ENCODE results near the gene CC2D1A. TPM values are rescaled to one million over a fixed set of nuclear protein-coding genes. Genes with fewer than 3 reads are reported as not detected.

CC2D1A gene
- total RNA-seq, 2 experiments from 2014 or later: 34.0 to 35.1 TPM

GRCh38 chr19:13868663-13869062, 37.3 kb upstream of the CC2D1A start:
- Mint-ChIP-seq H3K36me3 (no peaks in the 10 kb centered on the region), H3K4me3 (no peak overlapping the region), H3K4me1 (peaks cover 16% of the 10 kb centered on the region), H3K9me3 (ENCODE audit: low read depth) (no peaks in the 10 kb centered on the region), H3K27me3 (peaks cover 26% of the 10 kb centered on the region), H3K27ac (no peak overlapping the region)
- no peak for DNase-seq
- ATAC-seq: no peak
- CTCF ChIA-PET: interaction anchor here (1.0 to 1.4 kb wide), 4 partner anchors 11 to 205 kb away, joined by 3 to 5 read pairs (median 3); no protein-coding TSS in a partner anchor

GRCh38 chr19:13869281-13869680, 36.7 kb upstream of the CC2D1A start:
- Mint-ChIP-seq H3K4me3 (no peak overlapping the region), H3K27me3 (peaks cover 19% of the 10 kb centered on the region), H3K36me3 (no peaks in the 10 kb centered on the region), H3K9me3 (ENCODE audit: low read depth) (no peaks in the 10 kb centered on the region), H3K27ac (no peak overlapping the region), H3K4me1 (peaks cover 14% of the 10 kb centered on the region)
- ATAC-seq (no peak), DNase-seq (no peak)
- CTCF ChIA-PET: interaction anchor here (1.0 to 1.4 kb wide), 3 partner anchors 10 to 205 kb away, joined by 3 read pairs; no protein-coding TSS in a partner anchor

DNA sequence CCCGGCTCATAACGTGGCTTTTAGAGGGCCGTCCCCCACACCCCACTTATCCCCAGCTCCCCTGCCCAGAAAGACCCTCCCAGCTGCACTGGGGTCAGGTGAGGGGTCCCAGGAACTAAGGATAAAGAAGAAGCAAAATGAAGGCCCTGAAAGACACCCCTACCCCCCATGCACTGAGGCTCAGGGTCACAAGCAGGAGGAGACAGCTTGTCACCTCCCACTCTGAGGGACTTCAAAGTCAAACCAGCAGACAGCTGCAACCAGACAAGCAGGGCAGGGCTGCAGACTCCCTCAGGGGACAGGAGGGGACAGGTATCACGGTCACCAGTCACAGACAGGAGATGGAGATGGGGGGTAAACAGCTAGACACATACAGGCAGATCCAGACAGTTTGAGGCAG, 35.1 kb upstream of the CC2D1A start:
- Mint-ChIP-seq H3K27ac (no peak overlapping the region), H3K4me3 (no peak overlapping the region), H3K36me3 (no peaks in the 10 kb centered on the region), H3K9me3 (ENCODE audit: low read depth) (no peaks in the 10 kb centered on the region), H3K27me3 (peaks cover 14% of the 10 kb centered on the region), H3K4me1 (peaks cover 9% of the 10 kb centered on the region)
- ATAC-seq: no peak
- DNase-seq: no peak
- CTCF ChIA-PET: interaction anchor here (0.6 to 1.4 kb wide), 6 partner anchors 9 to 234 kb away, joined by 3 to 6 read pairs (median 3); no protein-coding TSS in a partner anchor

- Mint-ChIP-seq H3K4me3 (no peak overlapping the region), H3K27me3 (peaks cover 7% of the 10 kb centered on the region), H3K4me1 (peaks cover 2% of the 10 kb centered on the region), H3K27ac (no peak overlapping the region), H3K36me3 (no peaks in the 10 kb centered on the region), H3K9me3 (ENCODE audit: low read depth) (no peaks in the 10 kb centered on the region)
- CTCF ChIA-PET: interaction anchor here (0.9 to 2.5 kb wide), 9 partner anchors 9 to 243 kb away, joined by 3 to 18 read pairs (median 5); no protein-coding TSS in a partner anchor
- ATAC-seq (no peak), DNase-seq (no peak)
These were observed 33.7 kb upstream of the CC2D1A start for GRCh38 chr19:13872339-13872694.

DNA sequence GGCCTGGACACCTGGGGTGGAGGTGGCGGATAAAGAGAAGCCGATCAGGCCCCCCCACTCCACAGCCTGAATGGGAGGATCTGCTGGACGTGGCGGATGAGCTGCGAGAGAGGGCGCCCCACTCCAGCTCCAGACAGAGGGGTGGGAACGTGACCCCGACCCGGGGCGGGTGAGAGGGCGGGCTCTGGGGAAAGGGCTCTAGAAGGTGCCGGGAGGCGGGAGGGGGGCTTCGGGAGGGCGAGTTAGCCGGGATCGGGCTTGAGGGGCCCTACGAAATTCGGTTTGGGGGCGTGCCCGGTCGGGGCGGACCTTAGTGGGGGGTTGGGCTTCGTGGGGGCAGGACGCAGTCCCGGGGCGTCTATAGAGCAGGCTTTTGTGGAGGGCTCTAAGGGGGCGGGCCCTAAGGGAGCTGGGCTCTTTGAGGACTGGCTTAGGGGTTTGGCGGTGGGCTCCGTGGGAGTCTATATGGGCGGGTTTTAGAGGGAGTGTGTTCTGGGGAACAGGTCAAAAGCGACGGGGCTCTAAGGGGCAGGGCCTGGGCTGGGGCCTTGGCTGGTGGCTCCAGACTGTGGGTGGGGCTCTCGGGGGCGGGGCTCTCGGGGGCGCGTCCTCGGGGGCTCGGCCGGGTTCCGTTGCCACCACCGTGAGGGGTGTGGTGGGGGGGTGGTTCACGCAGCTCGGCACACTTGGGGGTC, 33.2 kb upstream of the CC2D1A start:
- peak; percentile 61 for DNase-seq
- peak; percentile 84 for ATAC-seq
- H3K4me3 Mint-ChIP-seq: peak overlapping the region; percentile 48
- H3K4me1 Mint-ChIP-seq: peaks cover 2% of the 10 kb centered on the region
- H3K27ac Mint-ChIP-seq: no peak overlapping the region
- CTCF ChIA-PET: interaction anchor here (0.9 to 2.5 kb wide), 7 partner anchors 10 to 242 kb away, joined by 3 to 18 read pairs (median 5); no protein-coding TSS in a partner anchor
- no peaks in the 10 kb centered on the region for H3K9me3 Mint-ChIP-seq (ENCODE audit: low read depth)
- peaks cover 4% of the 10 kb centered on the region for H3K27me3 Mint-ChIP-seq
- H3K36me3 Mint-ChIP-seq: no peaks in the 10 kb centered on the region

DNA sequence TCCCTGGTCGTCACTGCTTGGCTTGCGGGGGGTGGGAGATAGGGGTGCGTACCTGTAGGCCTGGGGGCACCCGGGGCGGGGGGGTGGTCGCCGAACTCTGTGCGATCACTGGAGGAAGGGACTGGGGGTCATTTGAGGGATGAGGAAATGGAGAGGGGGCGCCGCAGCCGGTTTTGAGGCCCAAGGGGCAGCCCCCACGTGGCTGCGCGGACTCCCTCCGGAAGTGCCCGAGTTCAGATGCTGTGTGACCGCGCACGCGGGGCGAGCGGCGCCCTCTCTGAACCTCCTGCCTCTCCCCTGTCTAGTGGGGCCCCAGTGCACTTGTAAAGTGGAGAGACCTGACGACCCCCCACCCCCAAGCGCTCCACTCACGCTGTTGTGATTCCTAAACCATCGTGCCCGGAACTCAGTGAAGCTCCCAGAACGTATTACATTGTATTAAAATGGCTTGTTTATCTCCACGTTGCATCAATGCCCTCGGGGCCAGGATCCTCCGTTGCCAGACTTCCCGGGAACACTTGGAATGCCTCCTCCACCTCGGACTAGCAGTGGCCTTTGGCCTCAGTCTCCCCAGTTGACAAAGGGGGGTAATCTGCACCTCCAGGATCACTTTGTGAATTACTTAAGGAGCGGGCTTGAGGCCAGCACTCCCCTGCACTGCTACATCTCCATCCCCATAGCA, 32.0 kb upstream of the CC2D1A start:
- H3K4me3 Mint-ChIP-seq: no peak overlapping the region
- H3K4me1 Mint-ChIP-seq: peaks cover 2% of the 10 kb centered on the region
- ATAC-seq: no peak
- peaks cover 4% of the 10 kb centered on the region for H3K27me3 Mint-ChIP-seq
- no peaks in the 10 kb centered on the region for H3K9me3 Mint-ChIP-seq (ENCODE audit: low read depth)
- DNase-seq: no peak
- CTCF ChIA-PET: interaction anchor here (2.3 to 2.5 kb wide), 2 partner anchors 11 to 90 kb away, joined by 6 to 18 read pairs; no protein-coding TSS in a partner anchor
- no peaks in the 10 kb centered on the region for H3K36me3 Mint-ChIP-seq
- H3K27ac Mint-ChIP-seq: no peak overlapping the region

GRCh38 chr19:13875824-13876223, 30.2 kb upstream of the CC2D1A start:
- peaks cover 4% of the 10 kb centered on the region for H3K27me3 Mint-ChIP-seq
- DNase-seq (no peak), ATAC-seq (no peak)
- peaks cover 12% of the 10 kb centered on the region for H3K4me1 Mint-ChIP-seq
- H3K36me3 Mint-ChIP-seq: no peaks in the 10 kb centered on the region
- CTCF ChIA-PET: interaction anchor here (0.9 to 2.0 kb wide), 5 partner anchors 14 to 260 kb away, joined by 3 to 6 read pairs (median 5); partner anchors contain the start of genes ASF1B and MISP3
- no peaks in the 10 kb centered on the region for H3K9me3 Mint-ChIP-seq (ENCODE audit: low read depth)
- no peak overlapping the region for H3K27ac Mint-ChIP-seq
- no peak overlapping the region for H3K4me3 Mint-ChIP-seq

DNA sequence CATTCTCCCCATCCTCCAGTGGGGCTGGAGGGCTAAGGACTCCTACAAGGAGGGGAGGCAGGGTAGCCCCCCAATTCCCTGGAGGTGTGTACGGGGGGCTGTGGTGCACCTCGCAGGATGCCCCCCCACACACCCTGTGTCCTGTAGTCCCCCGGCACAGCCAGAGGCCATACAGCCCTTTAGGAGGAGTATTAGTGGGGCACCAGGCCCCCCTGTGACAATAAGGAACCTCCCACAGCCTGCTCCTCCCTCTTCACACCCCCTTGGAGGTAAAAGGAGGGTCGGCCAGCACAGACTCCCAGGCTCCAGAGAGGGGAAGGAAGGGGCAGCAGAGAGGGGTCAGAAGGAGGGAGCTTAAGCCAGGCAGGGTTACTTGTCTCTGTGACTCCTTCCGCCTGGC, 29.2 kb upstream of the CC2D1A start, which contains the start of gene NANOS3:
Gene NANOS3 (plus strand): TSS at position 301 of the 400 bp plus-strand sequence. CDS start 115 bp downstream, outside the sequence.
- DNase-seq: no peak
- H3K36me3 Mint-ChIP-seq: no peaks in the 10 kb centered on the region
- H3K9me3 Mint-ChIP-seq (ENCODE audit: low read depth): no peaks in the 10 kb centered on the region
- no peak for ATAC-seq
- CTCF ChIA-PET: interaction anchor here (0.9 to 2.0 kb wide), 3 partner anchors 15 to 198 kb away, joined by 3 to 5 read pairs (median 3); partner anchors contain the start of gene MISP3
- peaks cover 22% of the 10 kb centered on the region for H3K4me1 Mint-ChIP-seq
- H3K27me3 Mint-ChIP-seq: peaks cover 4% of the 10 kb centered on the region
- no peak within 1 kb of the TSS for H3K27ac Mint-ChIP-seq
- H3K4me3 Mint-ChIP-seq: no peak within 1 kb of the TSS

- H3K27me3 Mint-ChIP-seq: peaks cover 2% of the 10 kb centered on the region
- H3K4me3 Mint-ChIP-seq: no peak overlapping the region
- CTCF ChIA-PET: interaction anchor here (0.8 to 6.0 kb wide), 5 partner anchors 16 to 260 kb away, joined by 3 to 46 read pairs (median 3); no protein-coding TSS in a partner anchor
- peaks cover 26% of the 10 kb centered on the region for H3K4me1 Mint-ChIP-seq
- H3K9me3 Mint-ChIP-seq (ENCODE audit: low read depth): no peaks in the 10 kb centered on the region
- no peak for ATAC-seq
- no peaks in the 10 kb centered on the region for H3K36me3 Mint-ChIP-seq
- no peak for DNase-seq
- H3K27ac Mint-ChIP-seq: no peak overlapping the region
These were observed 28.7 kb upstream of the CC2D1A start for GRCh38 chr19:13877303-13877702.

GRCh38 chr19:13880059-13881043, 25.6 kb upstream of the CC2D1A start:
- peak overlapping the region; percentile 70 for H3K27ac Mint-ChIP-seq
- H3K4me1 Mint-ChIP-seq: peaks cover 37% of the 10 kb centered on the region
- DNase-seq (peak; percentile 99), ATAC-seq (peak; percentile 98)
- CTCF ChIA-PET: interaction anchor here (0.6 to 11.4 kb wide), 40 partner anchors 10 to 540 kb away, joined by 3 to 153 read pairs (median 4); partner anchors contain the start of genes ASF1B, DCAF15, IL27RA and MISP3
- no peaks in the 10 kb centered on the region for H3K9me3 Mint-ChIP-seq (ENCODE audit: low read depth)
- peak overlapping the region; percentile 25 for H3K4me3 Mint-ChIP-seq
- H3K27me3 Mint-ChIP-seq: peaks cover 9% of the 10 kb centered on the region
- H3K36me3 Mint-ChIP-seq: no peaks in the 10 kb centered on the region

- peak; percentile 61 for DNase-seq
- Mint-ChIP-seq H3K36me3 (no peaks in the 10 kb centered on the region), H3K9me3 (ENCODE audit: low read depth) (no peaks in the 10 kb centered on the region), H3K4me1 (peaks cover 44% of the 10 kb centered on the region), H3K27ac (peak overlapping the region; percentile 82), H3K27me3 (peaks cover 9% of the 10 kb centered on the region), H3K4me3 (no peak overlapping the region)
- no peak for ATAC-seq
- CTCF ChIA-PET: interaction anchor here (0.6 to 11.4 kb wide), 25 partner anchors 19 to 539 kb away, joined by 3 to 153 read pairs (median 6); partner anchors contain the start of genes ASF1B, DCAF15, IL27RA and MISP3
These were observed 24.7 kb upstream of the CC2D1A start for GRCh38 chr19:13881251-13881691.

DNA sequence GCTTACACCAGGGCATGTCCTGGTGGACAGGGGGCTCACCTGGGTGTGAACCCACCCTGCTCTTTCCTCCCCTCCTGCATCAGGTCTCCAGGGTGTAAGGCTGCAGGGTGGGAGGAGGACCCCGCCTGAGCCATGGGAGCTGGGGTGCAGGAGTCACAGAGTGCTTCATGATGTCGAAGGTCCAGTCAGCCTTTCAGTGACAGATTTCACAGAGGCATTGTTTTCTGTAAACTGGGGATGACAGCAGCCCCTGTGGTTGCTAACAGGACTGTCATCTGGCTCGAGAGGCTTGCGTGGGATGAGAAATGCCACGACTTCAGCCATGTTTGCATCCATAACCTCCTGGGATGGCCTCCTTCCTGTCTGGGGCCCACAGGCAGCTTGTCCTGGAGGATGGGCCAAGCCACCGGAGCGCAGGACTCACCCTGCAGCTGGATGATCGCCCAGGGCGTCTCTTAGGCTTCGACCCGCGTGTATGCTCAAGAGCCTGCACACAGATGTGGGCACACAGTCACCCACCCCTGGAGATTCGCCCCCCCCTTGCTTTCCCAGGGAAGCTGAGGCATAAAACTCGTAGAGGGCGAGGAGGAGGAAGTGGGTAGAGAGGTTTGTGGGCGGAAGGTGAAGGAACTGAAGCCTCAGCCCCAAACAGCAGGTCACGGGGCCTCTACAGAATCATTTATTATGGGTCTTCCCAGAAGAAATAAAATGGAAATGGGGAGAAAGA, 24.1 kb upstream of the CC2D1A start:
- no peak for ATAC-seq
- Mint-ChIP-seq H3K27ac (peak overlapping the region; percentile 82), H3K4me3 (peak overlapping the region; percentile 40), H3K9me3 (ENCODE audit: low read depth) (no peaks in the 10 kb centered on the region), H3K36me3 (no peaks in the 10 kb centered on the region), H3K4me1 (peaks cover 50% of the 10 kb centered on the region), H3K27me3 (peaks cover 9% of the 10 kb centered on the region)
- CTCF ChIA-PET: interaction anchor here (0.8 to 11.4 kb wide), 21 partner anchors 19 to 539 kb away, joined by 3 to 153 read pairs (median 11); partner anchors contain the start of genes ASF1B, DCAF15, IL27RA and MISP3
- peak; percentile 82 for DNase-seq

Measured in activated CD8-positive, alpha-beta memory T cell treated with anti-CD3 and anti-CD28 coated beads, Interleukin-2, amount 10 ng/mL, durations not matched to agents 7 days and 5 days (primary cell).